ENCODE results near the gene UXS1.

The UXS1 gene

DNA sequence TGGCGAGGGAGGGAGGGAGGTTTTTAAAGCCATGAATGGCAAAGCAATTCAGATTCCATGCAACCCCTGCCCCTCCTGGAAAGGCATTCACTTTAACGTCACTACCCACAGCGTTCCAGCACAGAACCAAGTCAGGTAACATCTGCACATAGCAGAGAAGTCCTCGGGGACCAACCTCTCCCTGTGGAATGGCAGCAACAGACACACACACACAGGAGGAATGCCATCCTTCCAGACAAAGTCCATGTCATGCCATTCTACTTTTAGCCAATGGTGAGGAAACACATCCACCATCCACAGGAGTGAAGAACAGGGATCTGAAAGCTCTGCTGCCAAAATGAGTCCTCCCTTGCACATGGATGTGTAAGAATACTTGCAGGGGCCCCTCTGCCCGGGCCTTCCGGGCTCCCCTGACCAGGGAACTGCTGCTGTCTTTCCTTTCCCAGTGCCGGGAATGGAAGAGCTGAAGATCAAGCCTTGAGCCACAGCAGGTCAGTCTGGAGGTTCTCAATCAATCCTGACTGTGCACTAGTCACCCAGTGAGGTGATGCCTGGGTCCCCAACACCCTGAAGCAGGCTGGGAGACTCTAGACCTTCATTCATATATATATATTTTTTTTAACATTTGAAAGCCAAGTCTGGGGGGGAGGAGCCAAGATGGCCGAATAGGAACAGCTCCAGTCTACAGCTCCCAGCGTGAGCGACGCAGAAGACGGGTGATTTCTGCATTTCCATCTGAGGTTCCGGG, 63.7 kb downstream of the UXS1 start:
- no peak for DNase-seq (ENCODE audit: low spot score)

- DNase-seq (ENCODE audit: low spot score), result no peak
These were observed 64.5 kb downstream of the UXS1 start for GRCh38 chr2:106129592-106129991.

DNA sequence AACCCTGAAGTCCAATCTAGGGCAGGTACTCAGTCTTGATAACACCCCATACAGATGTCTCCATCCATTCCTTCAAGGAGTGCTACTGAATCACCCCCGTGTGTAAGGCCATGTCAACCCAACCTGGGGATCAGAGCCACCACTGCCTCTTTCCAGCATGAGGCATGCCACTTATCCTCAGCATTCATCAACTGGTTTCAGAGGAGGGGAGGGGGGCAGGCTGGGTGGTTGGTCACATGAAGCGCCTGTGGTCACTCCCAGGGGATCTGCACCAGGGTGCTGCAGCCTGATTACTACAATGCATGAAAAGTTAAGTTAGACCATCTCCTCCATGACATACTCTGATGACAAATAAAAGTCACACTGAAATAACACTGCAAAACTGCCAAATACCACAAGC, 65.0 kb downstream of the UXS1 start:
- no peak for DNase-seq (ENCODE audit: low spot score)

DNA sequence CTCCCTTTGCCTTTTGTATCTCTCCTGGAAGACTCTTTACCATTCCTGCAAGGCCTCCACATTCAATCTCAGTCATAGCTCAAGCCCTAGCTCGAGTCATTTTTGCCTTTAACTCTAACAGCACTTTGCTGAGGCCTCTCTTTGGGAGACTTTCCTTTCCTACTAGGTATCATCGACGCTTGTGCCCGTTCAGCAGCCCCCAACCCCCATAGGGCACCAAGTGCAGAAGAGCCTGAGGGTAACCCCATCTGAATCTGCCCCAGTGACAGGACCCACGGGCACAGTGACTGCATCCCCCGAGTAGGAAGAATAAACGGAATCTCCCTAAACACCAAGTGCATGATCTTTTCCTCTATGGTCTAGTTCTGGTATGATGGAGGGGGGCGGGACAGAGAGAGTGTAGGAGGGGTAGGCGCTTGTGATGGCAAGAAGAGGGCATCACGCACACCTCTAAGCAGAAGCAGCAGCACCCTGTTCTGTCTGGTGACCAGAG, 66.3 kb downstream of the UXS1 start:
- DNase-seq (ENCODE audit: low spot score), result no peak

- DNase-seq (ENCODE audit: low spot score), result no peak
These were observed 66.8 kb downstream of the UXS1 start for GRCh38 chr2:106127282-106127771.

- no peak for DNase-seq (ENCODE audit: low spot score)
These were observed 67.3 kb downstream of the UXS1 start for GRCh38 chr2:106126705-106127281.

DNA sequence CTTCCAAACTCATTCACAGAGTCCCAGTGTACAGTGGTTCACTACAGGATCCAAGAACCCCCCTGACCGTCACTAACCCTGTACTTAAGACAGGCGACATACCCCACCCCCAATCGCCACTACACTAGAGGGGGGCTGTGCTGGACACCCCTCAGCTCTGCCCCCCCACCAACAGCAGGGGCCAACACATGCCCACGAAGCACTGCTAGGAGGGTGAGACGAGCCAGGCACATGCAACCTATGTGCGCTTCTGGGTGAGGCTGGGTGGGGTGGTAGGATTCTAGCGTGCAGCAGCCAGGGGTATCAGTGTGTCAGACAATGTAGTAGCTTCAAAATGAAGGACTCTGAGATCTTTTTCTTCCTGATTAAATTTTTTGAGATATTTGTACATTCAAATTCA, 67.8 kb downstream of the UXS1 start:
- DNase-seq (ENCODE audit: low spot score), result no peak

DNA sequence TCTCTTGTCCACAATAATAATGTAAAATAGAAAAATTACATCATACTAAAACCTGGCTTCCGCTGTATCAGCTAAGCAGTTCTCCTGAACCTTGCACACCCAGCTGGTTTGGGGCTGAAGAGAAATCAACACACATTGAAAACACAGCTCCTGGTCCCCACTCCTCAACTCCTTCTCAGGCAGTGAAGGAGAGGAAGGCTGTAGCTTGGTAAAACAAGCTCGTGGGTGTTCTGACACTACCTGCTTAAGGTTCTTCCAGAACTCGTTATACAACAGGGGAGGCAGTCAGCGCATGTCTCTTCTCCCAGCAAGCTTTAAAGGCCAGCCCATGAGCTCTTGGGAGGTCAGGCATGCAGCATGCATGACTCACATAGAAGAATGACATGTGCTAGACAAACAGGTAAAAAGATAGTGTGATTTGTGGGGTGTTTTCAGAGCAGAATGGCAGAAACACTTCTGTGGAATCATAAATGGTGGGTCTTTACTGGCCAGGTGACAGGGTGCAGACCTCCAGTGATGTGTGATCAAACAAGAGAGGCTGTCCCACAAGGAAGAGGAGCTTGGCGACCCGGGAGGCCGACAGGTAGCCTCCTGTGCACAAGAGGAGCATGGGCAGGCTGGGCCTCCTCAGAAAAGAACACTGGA, 69.1 kb downstream of the UXS1 start:
- no peak for DNase-seq (ENCODE audit: low spot score)

GRCh38 chr2:106124106-106124756, 69.9 kb downstream of the UXS1 start:
- no peak for DNase-seq (ENCODE audit: low spot score)

GRCh38 chr2:106122157-106122556, 71.9 kb downstream of the UXS1 start:
- DNase-seq (ENCODE audit: low spot score), result no peak

- DNase-seq (ENCODE audit: low spot score), result no peak
These were observed 73.7 kb downstream of the UXS1 start for GRCh38 chr2:106120432-106120831.

- no peak for DNase-seq (ENCODE audit: low spot score)
These were observed 75.0 kb downstream of the UXS1 start for GRCh38 chr2:106119074-106119473.

DNA sequence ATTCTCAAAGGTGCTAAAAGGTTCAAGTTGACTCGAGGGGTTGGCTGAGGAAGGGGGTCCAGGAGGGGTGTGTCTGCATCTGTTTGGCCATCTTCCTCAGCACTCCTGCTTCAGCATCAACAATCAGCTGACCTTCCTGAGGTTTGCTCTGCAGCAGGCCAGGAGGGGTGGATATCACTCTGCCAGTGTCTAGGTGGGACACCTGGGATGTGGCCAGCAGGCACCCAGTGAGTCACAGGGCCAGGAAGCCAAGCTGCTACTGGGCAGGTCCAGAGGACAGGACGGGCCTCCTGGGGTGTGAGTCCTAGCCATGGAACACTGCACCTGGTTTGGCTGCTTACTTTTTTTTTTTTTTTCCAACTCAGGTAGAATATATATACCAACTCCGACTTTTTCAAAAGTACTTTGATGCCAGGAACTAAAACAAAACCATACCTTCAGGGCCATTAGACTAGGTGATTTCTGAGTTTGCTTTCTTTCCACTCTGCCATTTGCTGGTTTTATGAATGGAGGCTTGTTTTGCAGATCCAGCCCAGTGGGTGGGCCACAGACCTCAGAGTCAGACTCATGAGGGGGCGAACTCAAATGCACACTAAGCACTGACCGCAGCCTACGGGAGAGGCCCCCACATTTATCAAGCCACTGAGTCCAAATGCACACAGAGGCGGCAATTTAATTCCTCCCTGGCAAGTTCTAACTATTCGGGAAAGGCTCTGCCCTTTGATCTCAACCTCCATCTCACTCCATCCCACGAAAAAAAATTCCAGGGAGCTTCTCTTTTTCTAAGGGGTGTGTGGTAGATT, 76.0 kb downstream of the UXS1 start:
- no peak for DNase-seq (ENCODE audit: low spot score)

- DNase-seq (ENCODE audit: low spot score), result no peak
These were observed 76.8 kb downstream of the UXS1 start for GRCh38 chr2:106117347-106117746.

- DNase-seq (ENCODE audit: low spot score), result no peak
These were observed 77.9 kb downstream of the UXS1 start for GRCh38 chr2:106116248-106116647.

DNA sequence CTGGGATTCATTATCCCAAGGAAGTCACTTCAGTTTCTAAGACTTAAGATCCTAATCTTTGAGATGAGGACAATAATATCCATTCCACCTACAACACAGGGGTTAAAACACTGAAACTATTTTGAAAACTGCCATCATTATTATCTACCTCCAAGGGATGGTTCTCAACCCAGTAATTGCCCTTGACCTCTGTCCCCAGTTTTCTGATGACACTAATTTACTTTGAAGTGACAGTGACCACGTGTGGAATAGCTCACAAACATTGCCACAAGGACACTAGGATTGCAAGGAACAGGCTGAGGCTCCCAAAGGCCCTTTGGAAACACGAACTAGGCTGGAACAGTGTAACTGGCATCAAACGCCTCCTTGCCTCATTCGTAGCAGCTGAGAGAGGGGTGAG, 78.4 kb downstream of the UXS1 start:
- DNase-seq (ENCODE audit: low spot score), result no peak

DNA sequence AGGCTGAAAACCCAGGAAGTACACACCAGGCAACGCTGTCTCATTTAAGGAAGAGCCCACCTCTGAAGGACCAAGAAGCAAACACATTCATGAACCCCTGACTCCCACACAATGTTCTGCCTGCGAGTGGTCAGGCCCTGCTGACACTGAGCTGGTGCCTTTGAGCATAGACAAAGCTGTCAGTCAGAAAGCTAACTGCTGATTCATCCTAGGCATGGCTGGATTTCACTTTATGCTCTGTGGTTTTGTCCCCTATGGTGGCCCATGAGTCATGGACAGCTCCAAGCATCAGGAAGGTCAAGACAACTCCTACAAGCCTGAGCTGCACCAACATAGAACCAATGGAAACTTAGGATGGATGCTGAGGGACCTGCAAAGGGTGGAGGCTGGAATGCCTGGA, 78.9 kb downstream of the UXS1 start:
- no peak for DNase-seq (ENCODE audit: low spot score)

GRCh38 chr2:106114166-106114565, 79.9 kb downstream of the UXS1 start:
- DNase-seq (ENCODE audit: low spot score), result no peak

DNA sequence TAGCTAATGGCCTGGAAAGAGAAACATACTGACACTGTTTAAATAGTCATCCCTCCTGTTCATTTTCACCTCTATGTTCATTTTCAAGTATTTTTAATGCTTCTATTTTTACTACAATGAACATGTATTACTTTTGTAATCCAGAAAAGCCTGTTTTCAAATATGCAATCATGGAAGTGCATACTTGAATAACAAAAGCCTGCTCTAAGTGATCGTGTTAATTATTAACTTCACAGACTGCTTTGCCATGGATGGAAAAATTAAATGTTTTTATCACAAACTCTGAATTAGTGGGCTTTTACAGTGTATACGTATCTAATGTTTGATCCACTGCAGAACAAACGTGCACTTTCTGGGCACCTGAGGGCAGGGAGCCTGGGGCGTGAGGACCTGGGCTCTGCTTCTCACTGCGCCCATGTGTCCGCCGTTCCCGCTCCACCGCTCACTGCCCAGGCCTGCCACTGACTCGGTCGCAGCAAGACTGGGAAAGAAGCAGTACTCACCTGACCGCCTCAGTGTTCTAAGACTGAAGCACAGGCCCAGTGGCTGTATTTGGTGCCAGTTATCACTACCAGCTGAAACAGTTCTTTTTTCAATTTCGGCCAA, 80.6 kb downstream of the UXS1 start:
- no peak for DNase-seq (ENCODE audit: low spot score)

DNA sequence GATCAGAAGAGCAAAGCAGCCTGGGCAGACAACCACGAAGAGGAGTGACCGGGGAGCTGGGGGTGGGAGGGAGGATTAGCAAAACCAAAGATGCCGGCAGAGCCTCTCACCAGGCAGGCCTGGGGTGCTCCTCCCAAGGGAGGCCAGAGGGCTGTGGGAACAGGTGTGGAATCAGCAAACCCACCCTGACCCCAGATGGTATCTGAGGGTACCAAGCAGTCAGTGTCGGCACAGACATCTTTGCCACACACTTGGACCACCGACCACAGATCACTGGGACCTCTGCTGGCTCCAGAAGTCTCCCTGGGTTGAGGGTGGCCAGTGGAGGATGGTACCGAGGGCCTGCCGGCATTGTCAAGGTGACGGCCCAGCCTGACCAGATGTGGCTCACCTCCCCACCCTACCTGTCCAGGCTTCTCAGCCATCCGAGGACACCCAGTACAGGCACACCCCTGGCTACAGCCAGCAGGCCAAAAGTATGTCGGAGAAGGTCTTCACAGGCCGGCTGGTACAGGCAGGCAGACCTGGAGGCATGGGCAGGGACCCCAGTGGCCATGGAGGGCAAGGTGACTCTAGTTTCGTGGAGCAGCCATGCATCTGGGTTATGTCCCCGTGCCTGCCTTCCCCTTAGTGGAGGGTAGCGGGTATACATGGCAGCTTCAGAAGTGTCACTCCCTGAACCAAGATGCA, 82.1 kb downstream of the UXS1 start:
- DNase-seq (ENCODE audit: low spot score), result no peak
